ENCODE results near the gene PSMG4.

Gene PSMG4

DNA sequence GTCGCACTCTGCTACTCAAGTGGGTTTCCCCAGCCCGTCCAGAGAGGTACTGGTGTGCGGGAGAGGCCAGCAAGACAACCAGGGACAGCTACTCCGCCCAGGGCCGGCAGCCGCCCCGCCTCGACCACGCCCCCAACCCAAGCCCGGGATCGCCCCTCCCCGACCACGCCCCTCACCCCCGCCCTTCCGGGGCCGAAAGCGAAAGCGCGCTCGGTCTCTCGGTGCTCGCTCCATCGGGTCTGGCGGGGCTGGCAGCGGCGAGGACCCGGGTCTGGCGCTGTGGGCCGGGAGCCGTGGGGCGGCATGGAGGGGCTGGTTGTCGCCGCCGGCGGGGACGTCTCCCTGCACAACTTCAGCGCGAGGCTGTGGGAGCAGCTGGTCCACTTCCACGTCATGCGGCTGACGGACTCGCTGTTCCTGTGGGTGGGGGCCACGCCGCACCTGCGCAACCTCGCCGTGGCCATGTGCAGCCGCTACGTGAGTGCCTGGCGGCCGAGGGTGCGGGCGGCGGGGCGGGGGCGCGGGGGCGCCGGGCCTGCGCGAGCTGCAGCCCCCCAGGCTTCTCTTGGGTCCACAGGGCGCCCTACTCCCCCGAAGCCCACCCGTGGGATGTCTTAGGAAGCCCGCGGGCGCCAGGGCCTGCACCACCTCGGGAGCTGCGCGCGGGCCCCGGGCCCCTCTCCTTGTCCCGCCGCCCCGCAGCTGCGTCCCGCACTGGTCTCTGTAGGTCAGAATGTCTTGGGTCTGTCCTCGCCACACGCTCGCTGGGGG lies at the start of gene PSMG4:
TSS of gene PSMG4 (plus strand) at position 228 of the 771 bp plus-strand sequence. CDS start at position 304, 76 bp downstream.
- DNase-seq, result peak; percentile 97

- peak; percentile 74 for DNase-seq
Observed at GRCh38 chr6:3209114-3210023, 49.4 kb upstream of the PSMG4 start.

GRCh38 chr6:3210024-3210610 lies 48.6 kb upstream of the PSMG4 start:
- DNase-seq, result no peak

GRCh38 chr6:3211681-3212080 lies 47.1 kb upstream of the PSMG4 start:
- no peak for DNase-seq

DNA sequence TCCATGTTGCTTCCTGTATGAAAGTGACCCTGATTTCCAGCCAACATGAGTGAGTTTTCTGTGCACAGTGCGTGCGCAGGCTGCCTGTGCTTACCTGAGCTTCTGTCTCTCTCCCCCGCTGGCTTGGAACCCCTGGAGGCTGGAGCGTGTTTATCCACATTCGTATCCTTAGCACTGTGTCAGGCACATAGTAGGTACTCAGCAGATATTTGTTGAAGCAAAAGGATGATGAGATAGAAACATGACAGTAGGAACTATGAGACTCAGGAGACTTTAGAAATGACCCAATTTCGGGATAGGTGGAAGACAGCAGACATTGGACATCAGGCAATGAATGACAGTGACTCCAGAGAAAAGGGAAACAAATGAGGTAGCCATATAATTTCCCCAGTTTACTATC lies 46.5 kb upstream of the PSMG4 start:
- no peak for DNase-seq

DNA sequence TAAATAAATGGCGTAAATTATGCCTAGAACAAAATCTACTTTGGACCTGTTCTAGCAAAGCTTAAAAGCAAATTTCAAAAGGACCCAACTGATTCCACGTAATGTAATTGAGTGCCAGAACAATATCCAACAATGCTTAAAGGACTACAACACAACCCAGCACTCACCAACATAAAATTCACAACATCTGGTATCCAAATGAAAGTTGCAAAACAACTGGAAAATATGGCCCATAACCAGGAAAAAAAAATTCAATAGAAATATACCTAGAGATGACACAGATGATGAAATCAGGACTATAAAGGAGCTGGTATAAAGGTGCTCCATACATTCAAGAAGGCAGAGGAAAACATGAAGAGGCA lies 45.4 kb upstream of the PSMG4 start:
- DNase-seq, result no peak

DNA sequence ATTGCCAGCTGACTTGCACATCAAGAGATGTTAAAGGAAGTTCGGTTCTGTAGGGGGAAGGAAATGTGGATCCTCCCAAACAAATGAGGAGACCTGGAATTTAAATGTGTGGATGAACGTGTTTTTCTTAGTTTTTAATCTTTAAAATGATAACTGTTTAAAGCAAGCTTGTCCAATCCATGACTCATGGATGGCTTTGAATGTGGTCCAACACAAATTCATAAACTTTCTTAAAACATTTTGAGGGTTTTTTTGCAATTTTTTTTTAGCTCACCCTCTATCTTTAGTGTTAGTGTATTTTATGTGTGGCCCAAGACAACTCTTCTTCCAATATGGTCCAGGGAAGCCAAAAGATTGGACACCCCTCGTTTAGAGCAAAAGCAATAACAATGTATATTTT lies 43.8 kb upstream of the PSMG4 start:
- no peak for DNase-seq

DNA sequence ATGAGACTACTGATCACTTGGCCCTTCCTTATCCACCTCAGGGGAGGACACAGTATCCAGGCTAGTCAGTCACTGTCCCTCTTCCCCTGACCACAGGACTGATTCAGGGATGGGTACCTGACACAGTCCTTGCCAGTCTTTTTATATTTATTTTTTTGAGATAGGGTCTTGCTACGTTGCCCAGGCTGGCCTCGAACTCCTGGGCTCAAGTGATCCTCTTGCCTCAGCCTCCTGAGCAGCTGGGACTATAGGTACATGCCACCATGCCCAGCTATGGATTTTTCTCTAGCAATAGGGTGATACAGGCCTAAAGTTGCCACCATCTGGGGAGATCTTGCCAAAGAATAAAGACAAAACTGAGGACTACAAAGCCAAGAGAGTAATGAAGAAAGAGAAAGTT lies 41.5 kb upstream of the PSMG4 start:
- no peak for DNase-seq

- no peak for DNase-seq
Observed at GRCh38 chr6:3218266-3218665, 40.5 kb upstream of the PSMG4 start.

DNA sequence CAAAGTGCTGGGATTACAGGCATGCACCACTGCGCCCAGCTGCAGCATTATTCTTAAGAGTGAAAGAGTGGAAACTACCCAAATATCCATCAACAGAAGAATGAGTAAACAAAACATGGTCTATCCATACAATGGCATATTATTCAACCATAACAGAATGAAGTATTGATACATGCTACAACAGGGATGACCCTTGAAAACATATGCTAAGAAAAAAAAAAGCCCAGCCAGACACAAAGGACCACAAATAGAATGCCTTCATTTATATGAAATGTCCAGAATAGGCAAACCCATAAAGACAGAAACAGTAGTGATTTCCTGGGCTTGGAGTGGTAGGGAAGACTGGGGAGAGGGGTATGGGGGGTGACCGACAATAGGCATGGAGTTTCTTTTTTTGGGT lies 38.4 kb upstream of the PSMG4 start:
- DNase-seq, result no peak

GRCh38 chr6:3221578-3221977 lies 37.2 kb upstream of the PSMG4 start:
- DNase-seq, result no peak

DNA sequence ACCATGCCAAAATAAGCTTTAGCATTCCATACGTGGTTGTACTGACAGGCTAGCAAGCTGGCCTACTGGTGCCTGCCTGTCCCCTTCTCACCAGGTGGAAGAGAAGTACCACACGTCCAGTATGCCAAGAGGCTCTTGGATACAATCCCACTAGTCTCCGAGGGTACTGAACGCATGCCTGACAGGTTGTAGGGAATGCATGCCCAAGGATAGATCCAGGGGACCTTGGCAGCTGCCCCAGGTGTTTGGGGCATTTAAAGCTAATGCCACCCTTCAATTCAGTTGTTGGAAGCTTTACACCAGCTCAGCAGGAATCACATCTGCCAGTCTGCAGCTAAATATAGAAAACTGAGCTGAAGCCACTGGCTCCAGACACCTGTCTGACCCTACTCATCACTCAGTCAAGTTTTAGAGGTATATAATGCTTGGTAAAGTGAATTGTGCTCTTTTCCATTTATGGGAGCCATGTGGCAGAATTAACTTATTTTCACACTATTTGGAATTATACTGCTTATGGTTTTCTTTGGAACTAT lies 36.2 kb upstream of the PSMG4 start:
- DNase-seq, result no peak

GRCh38 chr6:3226042-3226441 lies 32.7 kb upstream of the PSMG4 start:
- no peak for DNase-seq

DNA sequence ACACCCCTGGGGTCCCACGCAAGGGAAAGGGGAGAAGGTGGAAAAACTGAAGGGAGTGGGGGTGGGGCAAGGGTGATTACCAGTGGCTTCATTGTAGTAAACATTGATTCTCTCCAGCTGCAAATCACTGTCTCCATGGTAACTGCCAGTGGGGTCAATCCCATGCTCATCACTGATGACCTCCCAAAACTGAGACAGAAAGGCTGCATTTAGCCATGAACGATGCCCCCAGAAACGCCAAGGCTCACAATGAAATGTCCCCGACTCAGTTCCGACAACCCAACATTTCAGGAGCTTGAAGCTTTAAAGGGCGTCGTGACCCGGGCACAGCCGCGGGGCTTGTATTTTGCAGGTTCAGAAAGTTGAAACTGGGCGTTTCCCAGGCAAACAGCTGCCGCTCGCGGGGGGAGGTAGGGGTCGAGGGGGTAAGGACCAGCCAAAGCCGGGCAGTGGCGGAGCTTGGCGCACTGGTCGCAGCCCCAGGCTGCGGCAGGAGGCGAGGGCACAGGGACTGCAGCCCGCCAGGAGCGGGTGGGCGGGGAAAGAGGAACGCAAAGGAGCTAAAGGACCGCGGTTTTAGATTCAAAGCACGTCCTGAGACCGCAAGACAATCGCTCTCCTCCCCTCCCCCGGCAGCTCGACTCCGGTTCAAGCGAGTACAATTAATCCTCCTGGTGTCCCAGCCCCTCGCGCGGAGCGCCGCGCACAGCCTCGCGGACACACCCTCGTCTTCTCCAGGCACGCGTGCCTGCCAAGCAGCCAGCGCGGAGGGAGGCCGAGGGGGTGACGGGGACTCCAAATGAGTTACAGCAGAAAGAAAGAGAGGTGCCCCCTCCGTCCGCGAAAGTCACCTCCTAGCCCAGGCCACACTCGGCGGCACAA lies 32.0 kb upstream of the PSMG4 start:
- DNase-seq, result peak; percentile 71

DNA sequence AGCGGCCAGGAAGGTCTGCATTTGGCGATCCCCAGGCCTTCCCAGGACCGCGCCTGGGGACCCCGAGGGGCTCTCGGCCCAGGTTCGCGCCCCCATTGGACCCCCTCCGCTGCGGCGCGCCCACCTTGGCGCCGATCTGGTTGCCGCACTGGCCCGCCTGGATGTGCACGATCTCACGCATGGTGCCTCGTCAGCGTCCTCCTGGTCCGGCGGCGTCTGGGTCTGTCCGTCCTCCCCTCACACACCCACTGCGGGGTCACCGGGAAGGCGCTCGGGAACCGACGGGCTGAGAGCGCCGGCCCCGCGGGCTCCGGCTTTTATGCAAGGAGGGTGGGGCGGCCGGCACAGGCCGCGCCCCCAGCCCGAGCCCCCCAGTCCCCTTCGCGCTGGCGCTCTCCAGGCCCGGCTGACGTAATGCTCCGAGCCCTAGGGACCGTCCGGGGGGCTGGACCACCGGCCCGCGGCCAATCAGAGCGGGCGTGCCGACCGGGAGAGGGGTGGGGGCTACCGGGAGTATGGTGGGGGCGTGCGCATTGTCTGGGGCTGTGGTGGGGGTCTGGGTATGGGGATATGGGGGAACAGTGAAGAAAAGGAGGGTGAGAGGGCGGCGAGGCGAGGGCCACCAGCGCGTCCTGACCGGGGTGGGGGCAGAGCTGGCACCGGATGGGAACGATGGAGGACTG lies 31.2 kb upstream of the PSMG4 start, which contains the start of gene TUBB2B:
TSS of gene TUBB2B (minus strand) at position 291 of the 683 bp plus-strand sequence. CDS start at position 181, 110 bp downstream.
- peak; percentile 89 for DNase-seq

DNA sequence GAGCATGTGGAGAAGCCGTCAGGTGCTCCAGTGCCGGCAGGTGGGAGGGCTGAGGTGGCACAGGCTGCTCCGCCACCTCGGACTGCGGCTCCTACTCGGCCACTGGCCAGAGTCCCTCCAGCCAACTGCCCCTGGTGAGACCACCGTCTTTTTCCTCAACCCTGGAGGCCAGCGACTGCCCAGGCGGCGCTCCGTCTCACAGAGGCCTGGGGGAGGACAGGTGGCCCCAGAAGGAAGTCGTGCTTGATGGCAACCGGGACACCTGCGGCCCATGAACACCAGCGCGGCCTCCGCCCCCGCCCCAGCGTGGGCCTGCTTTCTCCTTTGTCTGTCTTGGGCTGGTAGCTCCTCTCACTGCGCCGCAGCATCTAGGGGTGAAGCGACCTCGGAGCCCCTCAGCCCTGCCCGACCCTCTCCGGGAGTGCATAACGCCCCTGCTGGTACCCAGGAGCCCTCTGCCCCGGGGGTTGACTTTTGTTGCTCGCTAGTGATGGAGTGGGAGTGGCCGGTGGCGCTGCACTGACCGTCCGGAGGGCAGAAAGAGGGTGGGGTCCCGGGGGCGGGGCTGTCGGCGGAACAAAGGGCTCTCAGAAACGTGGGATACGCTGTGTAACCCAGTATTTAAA lies 30.6 kb upstream of the PSMG4 start:
- no peak for DNase-seq

DNA sequence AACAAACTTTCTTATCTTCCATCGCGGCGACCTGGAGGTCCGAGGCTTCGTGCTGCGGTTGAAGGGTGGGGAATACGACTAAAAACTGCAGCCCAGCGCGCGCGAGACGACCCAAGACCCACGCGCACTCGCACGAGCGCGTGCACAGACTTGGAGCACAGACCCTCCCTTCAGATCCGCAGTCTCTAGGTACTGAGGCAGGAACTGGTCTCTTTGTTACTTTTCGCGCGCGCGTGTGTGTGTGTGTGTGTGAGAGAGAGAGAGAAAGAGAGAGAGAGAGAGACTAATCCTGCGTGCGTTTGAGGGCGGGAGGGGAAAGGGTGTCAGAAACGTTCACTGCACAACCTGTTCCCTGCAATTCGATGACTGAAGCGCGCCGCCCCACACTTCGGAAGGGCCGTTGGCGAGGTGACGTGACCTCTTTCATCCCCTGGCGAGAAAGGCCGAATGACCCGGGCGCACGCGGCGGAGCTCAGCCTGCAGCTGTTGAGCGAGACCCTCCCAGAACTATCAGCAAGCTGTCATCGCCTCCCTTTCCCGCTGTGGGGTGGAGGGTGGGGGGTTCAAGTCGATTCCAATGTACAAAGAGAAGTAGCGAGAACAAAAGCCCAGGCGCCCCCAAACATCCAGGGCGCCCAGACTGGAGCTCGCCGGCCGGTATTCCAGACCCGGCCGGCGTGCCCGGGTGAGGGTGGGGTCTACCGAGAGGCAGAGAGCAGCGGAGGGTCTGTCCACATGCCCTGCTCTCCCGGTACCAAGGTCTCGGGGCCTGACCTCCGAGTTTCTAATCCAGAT lies 29.8 kb upstream of the PSMG4 start:
- no peak for DNase-seq

DNA sequence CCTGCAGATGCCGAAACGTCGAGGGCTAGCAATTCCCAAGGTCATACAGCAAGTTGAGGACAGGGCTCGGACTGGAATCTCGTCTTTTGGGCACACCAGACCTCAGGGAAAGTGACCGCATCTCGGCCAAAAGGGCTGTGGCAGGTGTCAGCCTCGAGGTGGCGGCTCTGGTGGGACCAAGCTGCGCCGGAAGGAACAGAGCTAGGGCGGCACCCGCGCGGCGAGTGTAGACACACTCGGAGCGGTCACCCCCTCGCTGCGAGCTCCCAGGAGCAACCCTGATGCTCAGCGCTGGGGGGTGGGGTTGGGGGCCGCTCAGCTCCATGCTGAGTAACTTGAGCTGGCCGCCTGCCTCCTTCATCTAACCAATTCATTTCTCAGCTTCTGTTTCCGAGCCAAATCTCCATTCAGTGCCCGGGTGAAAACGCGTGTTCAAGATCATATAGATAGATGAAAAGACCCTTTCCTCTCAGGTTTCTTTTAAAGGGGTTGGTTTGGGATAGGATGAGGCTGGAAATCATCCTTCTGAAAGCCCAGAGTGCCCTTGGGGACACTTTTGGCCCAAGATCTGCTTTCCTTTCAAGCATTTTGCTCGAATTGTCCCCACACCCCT lies 29.1 kb upstream of the PSMG4 start:
- no peak for DNase-seq

DNA sequence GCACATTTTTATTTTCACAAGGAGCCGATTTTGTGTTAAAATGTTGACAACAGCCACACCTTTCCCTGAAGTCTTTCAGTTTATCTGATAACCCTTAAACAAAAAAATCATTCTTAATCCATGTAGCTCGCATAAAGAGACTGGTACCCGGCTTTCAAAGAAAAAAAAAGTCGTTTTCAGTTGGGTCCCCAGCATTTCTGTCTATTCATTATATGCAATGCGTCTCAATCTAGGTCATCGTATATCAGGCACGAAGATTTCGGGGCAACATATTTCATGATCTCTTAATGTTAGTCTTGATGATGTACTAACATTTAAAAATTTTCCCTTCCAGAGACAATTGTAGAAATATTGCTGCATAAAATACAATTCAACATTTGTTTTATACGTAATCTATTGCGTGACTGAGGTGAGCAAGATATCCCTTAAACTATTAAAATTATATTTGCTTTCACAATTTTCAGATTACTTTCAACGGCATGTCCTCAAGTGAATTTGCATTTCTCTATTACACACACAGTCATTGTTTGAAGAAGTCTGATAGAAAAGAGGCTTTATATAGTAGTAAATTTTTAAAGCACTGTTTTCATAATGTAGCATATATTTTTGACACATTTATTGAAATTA lies 28.4 kb upstream of the PSMG4 start:
- DNase-seq, result no peak
